Measurements from ENCODE around the gene DVL2. TPM values are rescaled to one million over a fixed set of nuclear protein-coding genes. Genes with fewer than 3 reads are reported as not detected.
A peak's percentile ranks its signal among the peaks of the same experiment; 100 is the strongest.

The DVL2 gene
- total RNA-seq (2014; rRNA removed; shearing (Covaris generic)), result 30.6 and 45.3 TPM in 2 replicates

- DNase-seq (ENCODE audit: low read depth in 1 of 2, low spot score in 2 of 2), result peak; percentile 89 to 95
- peaks cover 55% of the 10 kb centered on the region for H3K36me3 ChIP-seq
- peaks cover 27% of the 10 kb centered on the region for H3K4me1 ChIP-seq (replicated peaks)
- peak within 1 kb of the TSS; percentile 82 for H3K4me3 ChIP-seq
- H3K27me3 ChIP-seq (replicated peaks), result no peaks in the 10 kb centered on the region
- no peaks in the 10 kb centered on the region for H3K9me3 ChIP-seq (replicated peaks)
- H3K27ac ChIP-seq, result peak within 1 kb of the TSS; percentile 29
These were observed at the start of gene DVL2 for GRCh38 chr17:7234083-7234951. Gene DVL2, minus strand, starts transcription at chr17:7234517. Its CDS starts 255 bp downstream, at chr17:7234262.

GRCh38 chr17:7283471-7284216, 49.3 kb upstream of the DVL2 start:
- peaks cover 30% of the 10 kb centered on the region for H3K27me3 ChIP-seq (replicated peaks)
- no peaks in the 10 kb centered on the region for H3K9me3 ChIP-seq (replicated peaks)
- no peak for DNase-seq (ENCODE audit: low read depth in 1 of 2, low spot score in 2 of 2)
- peaks cover 18% of the 10 kb centered on the region for H3K4me1 ChIP-seq (replicated peaks)
- H3K36me3 ChIP-seq, result no peaks in the 10 kb centered on the region
- H3K4me3 ChIP-seq, result no peak overlapping the region
- no peak overlapping the region for H3K27ac ChIP-seq

DNA sequence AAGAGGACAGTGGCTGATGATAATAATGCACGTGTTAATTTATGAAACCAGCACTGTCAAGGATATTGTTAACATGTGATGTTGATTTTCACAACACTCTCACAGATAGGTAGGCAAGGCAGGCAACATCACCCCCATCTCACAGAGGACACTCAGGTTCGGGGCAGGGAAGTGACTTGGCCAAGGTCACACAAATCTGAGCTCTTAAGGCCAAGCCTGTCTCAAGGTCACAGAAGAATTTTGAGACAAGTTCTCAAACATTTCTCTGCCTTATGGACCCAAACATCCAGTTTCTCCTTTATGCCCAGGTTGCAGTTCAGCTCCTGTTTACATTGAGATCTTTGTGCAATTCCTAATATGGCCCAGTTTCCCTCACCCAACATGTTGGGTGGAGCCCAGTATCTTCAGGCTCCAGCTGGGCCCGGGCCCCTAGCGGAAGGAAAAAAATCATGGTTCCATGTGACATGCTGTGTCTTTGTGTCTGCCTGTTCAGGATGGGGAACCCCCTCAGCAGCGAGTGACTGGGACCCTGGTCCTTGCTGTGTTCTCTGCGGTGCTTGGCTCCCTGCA, 48.5 kb upstream of the DVL2 start:
- Histone ChIP-seq H3K4me3 (no peak overlapping the region), H3K9me3 (replicated peaks) (no peaks in the 10 kb centered on the region), H3K27me3 (replicated peaks) (peaks cover 25% of the 10 kb centered on the region), H3K27ac (no peak overlapping the region), H3K36me3 (no peaks in the 10 kb centered on the region), H3K4me1 (replicated peaks) (peaks cover 18% of the 10 kb centered on the region)
- no peak for DNase-seq (ENCODE audit: low read depth in 1 of 2, low spot score in 2 of 2)

- H3K27me3 ChIP-seq (replicated peaks), result peaks cover 25% of the 10 kb centered on the region
- DNase-seq (ENCODE audit: low read depth in 1 of 2, low spot score in 2 of 2), result no peak
- no peak overlapping the region for H3K27ac ChIP-seq
- H3K4me3 ChIP-seq, result peak overlapping the region; percentile 35
- H3K36me3 ChIP-seq, result no peaks in the 10 kb centered on the region
- H3K4me1 ChIP-seq (replicated peaks), result peaks cover 18% of the 10 kb centered on the region
- no peaks in the 10 kb centered on the region for H3K9me3 ChIP-seq (replicated peaks)
These were observed 47.8 kb upstream of the DVL2 start for GRCh38 chr17:7281953-7282751.

DNA sequence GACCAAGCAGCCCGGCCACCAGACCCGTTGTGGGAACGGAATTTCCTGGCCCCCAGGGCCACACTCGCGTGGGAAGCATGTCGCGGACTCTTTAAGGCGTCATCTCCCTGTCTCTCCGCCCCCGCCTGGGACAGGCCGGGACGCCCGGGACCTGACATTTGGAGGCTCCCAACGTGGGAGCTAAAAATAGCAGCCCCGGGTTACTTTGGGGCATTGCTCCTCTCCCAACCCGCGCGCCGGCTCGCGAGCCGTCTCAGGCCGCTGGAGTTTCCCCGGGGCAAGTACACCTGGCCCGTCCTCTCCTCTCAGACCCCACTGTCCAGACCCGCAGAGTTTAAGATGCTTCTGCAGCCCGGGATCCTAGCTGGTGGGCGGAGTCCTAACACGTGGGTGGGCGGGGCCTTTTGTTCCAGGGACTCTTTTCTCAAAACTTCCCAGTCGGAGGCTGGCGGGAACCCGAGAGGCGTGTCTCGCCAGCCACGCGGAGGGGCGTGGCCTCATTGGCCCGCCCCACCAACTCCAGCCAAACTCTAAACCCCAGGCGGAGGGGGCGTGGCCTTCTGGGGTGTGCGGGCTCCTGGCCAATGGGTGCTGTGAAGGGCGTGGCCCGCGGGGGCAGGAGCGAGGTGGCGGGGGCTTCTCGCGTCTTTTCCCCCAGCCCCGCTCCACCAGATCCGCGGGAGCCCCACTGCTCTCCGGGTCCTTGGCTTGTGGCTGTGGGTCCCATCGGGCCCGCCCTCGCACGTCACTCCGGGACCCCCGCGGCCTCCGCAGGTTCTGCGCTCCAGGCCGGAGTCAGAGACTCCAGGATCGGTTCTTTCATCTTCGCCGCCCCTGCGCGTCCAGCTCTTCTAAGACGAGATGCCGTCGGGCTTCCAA, 47.0 kb upstream of the DVL2 start, which contains the start of gene SLC2A4:
TSS of gene SLC2A4 (plus strand) at position 645 of the 879 bp plus-strand sequence. CDS start at position 862, 217 bp downstream.
- Histone ChIP-seq H3K27ac (no peak within 1 kb of the TSS), H3K36me3 (no peaks in the 10 kb centered on the region), H3K4me3 (peak within 1 kb of the TSS; percentile 35), H3K9me3 (replicated peaks) (no peaks in the 10 kb centered on the region), H3K27me3 (replicated peaks) (peaks cover 20% of the 10 kb centered on the region), H3K4me1 (replicated peaks) (peaks cover 18% of the 10 kb centered on the region)
- peak; percentile 91 for DNase-seq (ENCODE audit: low read depth in 1 of 2, low spot score in 2 of 2)

DNA sequence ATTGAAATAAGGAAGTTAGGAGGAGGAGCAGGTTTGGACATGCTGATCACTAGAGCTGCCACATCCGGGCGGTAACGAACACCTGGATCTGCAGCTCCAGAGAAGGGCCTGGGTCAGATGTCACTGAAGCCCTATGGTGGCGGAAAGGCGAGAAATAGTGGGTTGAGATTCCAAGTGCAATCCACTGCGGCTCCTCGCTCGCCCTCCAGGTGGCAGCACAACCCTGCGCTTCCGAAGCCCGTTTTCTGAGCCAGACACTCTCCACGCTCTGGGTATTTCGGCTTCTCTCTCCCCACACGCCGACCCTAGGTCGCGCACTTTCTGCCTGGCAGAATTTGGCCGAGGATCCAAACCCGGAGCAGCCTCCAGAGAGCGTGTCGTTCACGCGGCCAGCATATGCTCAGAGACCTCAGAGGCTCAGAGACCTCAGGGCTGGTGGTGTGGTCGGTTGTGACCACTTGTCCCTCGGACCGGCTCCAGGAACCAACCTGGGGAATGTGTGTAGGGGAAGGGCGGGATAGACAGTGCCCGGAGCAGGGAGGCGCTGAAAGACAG, 46.3 kb upstream of the DVL2 start:
- Histone ChIP-seq H3K4me3 (peak overlapping the region; percentile 35), H3K27me3 (replicated peaks) (peaks cover 17% of the 10 kb centered on the region), H3K9me3 (replicated peaks) (no peaks in the 10 kb centered on the region), H3K27ac (no peak overlapping the region), H3K36me3 (no peaks in the 10 kb centered on the region), H3K4me1 (replicated peaks) (peaks cover 18% of the 10 kb centered on the region)
- peak; percentile 76 to 82 for DNase-seq (ENCODE audit: low read depth in 1 of 2, low spot score in 2 of 2)

- Histone ChIP-seq H3K27me3 (replicated peaks) (peaks cover 17% of the 10 kb centered on the region), H3K4me1 (replicated peaks) (peaks cover 18% of the 10 kb centered on the region), H3K4me3 (no peak overlapping the region), H3K36me3 (no peaks in the 10 kb centered on the region), H3K9me3 (replicated peaks) (no peaks in the 10 kb centered on the region), H3K27ac (no peak overlapping the region)
- DNase-seq (ENCODE audit: low read depth in 1 of 2, low spot score in 2 of 2), result no peak
These were observed 45.1 kb upstream of the DVL2 start for GRCh38 chr17:7279448-7279847.

GRCh38 chr17:7266784-7267183, 32.5 kb upstream of the DVL2 start:
- no peak for DNase-seq (ENCODE audit: low read depth in 1 of 2, low spot score in 2 of 2)
- peaks cover 26% of the 10 kb centered on the region for H3K4me1 ChIP-seq (replicated peaks)
- no peaks in the 10 kb centered on the region for H3K9me3 ChIP-seq (replicated peaks)
- H3K36me3 ChIP-seq, result no peaks in the 10 kb centered on the region
- H3K4me3 ChIP-seq, result no peak overlapping the region
- peaks cover 12% of the 10 kb centered on the region; the same call in 1 of the 2 replicates for H3K27me3 ChIP-seq (replicated peaks)
- H3K27ac ChIP-seq, result no peak overlapping the region

GRCh38 chr17:7263801-7264078, 29.4 kb upstream of the DVL2 start:
- Histone ChIP-seq H3K9me3 (replicated peaks) (no peaks in the 10 kb centered on the region), H3K27me3 (replicated peaks) (peaks cover 13% of the 10 kb centered on the region; the same call in 1 of the 2 replicates), H3K4me3 (no peak overlapping the region), H3K36me3 (peaks cover 3% of the 10 kb centered on the region), H3K4me1 (replicated peaks) (peaks cover 26% of the 10 kb centered on the region), H3K27ac (no peak overlapping the region)
- DNase-seq (ENCODE audit: low read depth in 1 of 2, low spot score in 2 of 2), result no peak

- Histone ChIP-seq H3K27me3 (replicated peaks) (peaks cover 13% of the 10 kb centered on the region; the same call in 1 of the 2 replicates), H3K4me1 (replicated peaks) (peaks cover 26% of the 10 kb centered on the region), H3K36me3 (peaks cover 6% of the 10 kb centered on the region), H3K9me3 (replicated peaks) (no peaks in the 10 kb centered on the region), H3K4me3 (no peak overlapping the region), H3K27ac (no peak overlapping the region)
- no peak for DNase-seq (ENCODE audit: low read depth in 1 of 2, low spot score in 2 of 2)
These were observed 28.9 kb upstream of the DVL2 start for GRCh38 chr17:7262935-7263800.

- Histone ChIP-seq H3K4me3 (no peak within 1 kb of the TSS), H3K4me1 (replicated peaks) (peaks cover 26% of the 10 kb centered on the region), H3K36me3 (peaks cover 13% of the 10 kb centered on the region), H3K27ac (no peak within 1 kb of the TSS), H3K27me3 (replicated peaks) (peaks cover 13% of the 10 kb centered on the region; the same call in 1 of the 2 replicates), H3K9me3 (replicated peaks) (no peaks in the 10 kb centered on the region)
- DNase-seq (ENCODE audit: low read depth in 1 of 2, low spot score in 2 of 2), result no peak
These were observed 28.0 kb upstream of the DVL2 start, which contains the start of gene CLDN7 for GRCh38 chr17:7262192-7262934. Gene CLDN7, minus strand, starts transcription at chr17:7262478. Its CDS starts 435 bp downstream, at chr17:7262043.
